Hepatocyte (in vitro differentiated cells): ENCODE data around the gene PABPC1L. TPM values are rescaled to one million over a fixed set of nuclear protein-coding genes. Genes with fewer than 3 reads are reported as not detected.

Experiments used
- DNase-seq: peaks from one replicate; pipeline ENCODE4 v3.0.0-alpha.2; 2016; ENCODE audit warnings: low spot score
- H2AFZ ChIP-seq: fragments of 200-600 bp; sonication (generic); 2 replicates; pipeline ENCODE4 v1.6.0; 2016; ENCODE audit warnings: antibody characterized with exemption, mild to moderate bottlenecking
- H3K27ac ChIP-seq: fragments of 200-600 bp; sonication (generic); 2 replicates; pipeline ENCODE4 v1.5.1; 2016; ENCODE audit warnings: mild to moderate bottlenecking
- H3K27me3 ChIP-seq: fragments of 200-600 bp; sonication (generic); 2 replicates; pipeline ENCODE4 v1.6.1; 2016
- H3K36me3 ChIP-seq: fragments of 200-600 bp; sonication (generic); replicated peaks from 2 replicates; pipeline ENCODE4 v1.5.1; 2016; ENCODE audit warnings: low read depth; ENCODE audit not compliant: insufficient read depth
- H3K4me1 ChIP-seq: fragments of 200-600 bp; sonication (generic); 2 replicates; pipeline ENCODE4 v1.5.1; 2016; ENCODE audit warnings: mild to moderate bottlenecking, moderate library complexity; ENCODE audit not compliant: insufficient read depth
- H3K4me2 ChIP-seq: fragments of 200-600 bp; sonication (generic); 2 replicates; pipeline ENCODE4 v1.6.0; 2016
- H3K4me3 ChIP-seq: fragments of 200-600 bp; sonication (generic); 2 replicates; pipeline ENCODE4 v1.5.1; 2016; ENCODE audit warnings: mild to moderate bottlenecking
- H3K79me2 ChIP-seq: fragments of 200-600 bp; sonication (generic); 2 replicates; pipeline ENCODE4 v1.6.0; 2017; ENCODE audit warnings: mild to moderate bottlenecking
- H3K9me2 ChIP-seq: fragments of 200-600 bp; sonication (generic); replicated peaks from 2 replicates; pipeline ENCODE4 v1.6.0; 2017; ENCODE audit warnings: mild to moderate bottlenecking; ENCODE audit not compliant: insufficient read depth
- H3K9me3 ChIP-seq: fragments of 200-600 bp; sonication (generic); 2 replicates; pipeline ENCODE4 v1.5.1; 2016; ENCODE audit warnings: low read depth, mild to moderate bottlenecking
- H4K20me1 ChIP-seq: fragments of 200-600 bp; sonication (generic); 2 replicates; pipeline ENCODE4 v1.6.0; 2016; ENCODE audit warnings: mild to moderate bottlenecking; ENCODE audit not compliant: insufficient read depth, poor library complexity, severe bottlenecking
- EZH2 ChIP-seq: fragments of 200-600 bp; sonication (generic); IDR thresholded peaks from 2 replicates; pipeline ENCODE4 v1.6.1; 2016; ENCODE audit warnings: antibody characterized with exemption, mild to moderate bottlenecking, borderline replicate concordance
- EZH2phosphoT487 ChIP-seq: fragments of 200-600 bp; sonication (generic); IDR thresholded peaks from one replicate; pipeline ENCODE4 v1.6.1; 2018; ENCODE audit warnings: antibody characterized with exemption, mild to moderate bottlenecking, low read depth, moderate library complexity; ENCODE audit not compliant: unreplicated experiment, severe bottlenecking
- whole genome bisulfite sequencing: methylation state at CpG from one replicate; pipeline ENCODE4 v1.1.6; 2016; ENCODE audit warnings: low lambda C conversion rate; ENCODE audit errors: missing lambda C conversion rate; 5-methylcytosine and 5-hydroxymethylcytosine counted together
- polyA plus RNA-seq: library from polyadenylated mRNA; unstranded; fragments of >200 nt; fragmentation: Nextera tagmentation; extraction: Ambion mirVana; gene quantifications from 2 replicates; pipeline ENCODE4 v1.2.1, GENCODE V29; 2016
- total RNA-seq: library from RNA; depleted of rRNA; stranded (reverse); fragments of >200 nt; gene quantifications from 2 replicates; pipeline ENCODE4 v1.2.3, GENCODE V29; 2014
- TF ChIP-seq, protein P1 (sequence below): fragments of 200-600 bp; sonication (generic); IDR thresholded peaks from 2 replicates; pipeline ENCODE4 v1.5.1; 2016; ENCODE audit warnings: antibody characterized with exemption, mild to moderate bottlenecking; ENCODE audit not compliant: poor library complexity

PABPC1L gene
- total and polyA plus RNA-seq, 2 experiments from 2014 or later: 15.6 to 23.5 TPM

DNA sequence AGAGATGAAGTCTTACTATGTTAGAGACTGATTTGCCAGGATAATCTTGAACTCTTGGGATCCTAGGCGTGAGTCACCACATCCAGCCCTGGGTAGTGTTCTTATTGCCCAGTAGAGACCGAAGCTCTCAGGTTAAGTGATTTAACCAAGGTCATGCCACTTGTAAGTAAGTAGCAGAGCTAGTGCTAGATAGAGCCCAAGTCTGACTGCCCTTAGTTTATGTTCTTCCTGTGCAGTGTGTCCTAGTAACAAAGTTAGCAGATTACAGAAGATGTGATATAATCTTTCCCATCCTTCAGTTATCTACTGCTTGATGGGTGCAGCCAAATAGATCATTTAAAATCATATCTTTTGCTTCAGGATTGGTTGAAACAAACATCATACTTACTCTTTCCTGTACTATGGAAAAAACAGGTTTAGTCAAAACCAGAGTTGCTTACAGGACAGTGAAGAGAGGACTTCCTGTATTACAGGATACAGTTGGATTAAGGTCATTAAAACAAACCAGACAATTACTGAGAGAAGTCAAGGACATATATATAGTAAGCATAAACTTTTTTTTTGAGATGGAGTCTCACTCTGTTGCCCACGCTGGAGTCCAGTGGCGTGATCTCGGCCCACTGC lies 9.5 kb upstream of the PABPC1L start:
- H3K9me2 ChIP-seq: no peaks in the 10 kb centered on the region
- TF ChIP-seq EZH2phosphoT487 (no peak), EZH2 (no peak)
- TF ChIP-seq, protein P1, sequence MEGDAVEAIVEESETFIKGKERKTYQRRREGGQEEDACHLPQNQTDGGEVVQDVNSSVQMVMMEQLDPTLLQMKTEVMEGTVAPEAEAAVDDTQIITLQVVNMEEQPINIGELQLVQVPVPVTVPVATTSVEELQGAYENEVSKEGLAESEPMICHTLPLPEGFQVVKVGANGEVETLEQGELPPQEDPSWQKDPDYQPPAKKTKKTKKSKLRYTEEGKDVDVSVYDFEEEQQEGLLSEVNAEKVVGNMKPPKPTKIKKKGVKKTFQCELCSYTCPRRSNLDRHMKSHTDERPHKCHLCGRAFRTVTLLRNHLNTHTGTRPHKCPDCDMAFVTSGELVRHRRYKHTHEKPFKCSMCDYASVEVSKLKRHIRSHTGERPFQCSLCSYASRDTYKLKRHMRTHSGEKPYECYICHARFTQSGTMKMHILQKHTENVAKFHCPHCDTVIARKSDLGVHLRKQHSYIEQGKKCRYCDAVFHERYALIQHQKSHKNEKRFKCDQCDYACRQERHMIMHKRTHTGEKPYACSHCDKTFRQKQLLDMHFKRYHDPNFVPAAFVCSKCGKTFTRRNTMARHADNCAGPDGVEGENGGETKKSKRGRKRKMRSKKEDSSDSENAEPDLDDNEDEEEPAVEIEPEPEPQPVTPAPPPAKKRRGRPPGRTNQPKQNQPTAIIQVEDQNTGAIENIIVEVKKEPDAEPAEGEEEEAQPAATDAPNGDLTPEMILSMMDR: no peak
- H3K4me2 ChIP-seq: no peak overlapping the region
- H3K36me3 ChIP-seq: no peaks in the 10 kb centered on the region
- H2AFZ ChIP-seq: no peak overlapping the region
- H3K79me2 ChIP-seq: peaks cover 73% of the 10 kb centered on the region
- H3K27me3 ChIP-seq: no peaks in the 10 kb centered on the region
- H3K9me3 ChIP-seq: no peaks in the 10 kb centered on the region
- no peak for DNase-seq
- WGBS: 80% methylated on average over 5 of the region's 5 CpGs
- H3K4me1 ChIP-seq: no peaks in the 10 kb centered on the region
- H3K27ac ChIP-seq: no peak overlapping the region
- no peak overlapping the region for H3K4me3 ChIP-seq
- H4K20me1 ChIP-seq: peaks cover 66% of the 10 kb centered on the region

DNA sequence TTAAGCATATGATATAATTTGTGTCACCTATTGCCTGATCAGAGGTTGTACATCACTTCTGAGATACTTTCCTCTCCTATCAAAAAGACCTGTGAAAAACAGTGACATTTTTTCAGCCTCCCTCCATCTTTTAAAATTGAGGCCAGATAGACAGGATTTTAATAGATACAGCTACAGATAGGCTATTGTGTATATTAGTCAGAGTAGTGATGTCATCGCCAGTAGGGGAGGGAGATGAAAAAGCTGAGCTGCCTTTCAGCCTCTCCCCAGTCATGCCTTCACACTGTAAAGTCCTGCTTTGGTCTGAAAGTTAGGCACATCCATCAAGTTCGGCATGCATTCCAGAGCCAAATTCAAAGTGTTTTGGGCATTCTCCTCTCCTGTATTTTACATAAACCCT lies 7.9 kb upstream of the PABPC1L start:
- TF ChIP-seq EZH2 (no peak), EZH2phosphoT487 (no peak)
- TF ChIP-seq, protein P1: no peak
- Histone ChIP-seq H3K79me2 (peaks cover 56% of the 10 kb centered on the region), H3K36me3 (no peaks in the 10 kb centered on the region), H4K20me1 (peaks cover 50% of the 10 kb centered on the region), H3K27me3 (no peaks in the 10 kb centered on the region), H3K4me1 (no peaks in the 10 kb centered on the region), H2AFZ (no peak overlapping the region), H3K9me2 (no peaks in the 10 kb centered on the region), H3K4me3 (no peak overlapping the region), H3K27ac (no peak overlapping the region), H3K4me2 (no peak overlapping the region), H3K9me3 (no peaks in the 10 kb centered on the region)
- DNase-seq: no peak
- WGBS: 88% methylated on average over 2 of the region's 2 CpGs

DNA sequence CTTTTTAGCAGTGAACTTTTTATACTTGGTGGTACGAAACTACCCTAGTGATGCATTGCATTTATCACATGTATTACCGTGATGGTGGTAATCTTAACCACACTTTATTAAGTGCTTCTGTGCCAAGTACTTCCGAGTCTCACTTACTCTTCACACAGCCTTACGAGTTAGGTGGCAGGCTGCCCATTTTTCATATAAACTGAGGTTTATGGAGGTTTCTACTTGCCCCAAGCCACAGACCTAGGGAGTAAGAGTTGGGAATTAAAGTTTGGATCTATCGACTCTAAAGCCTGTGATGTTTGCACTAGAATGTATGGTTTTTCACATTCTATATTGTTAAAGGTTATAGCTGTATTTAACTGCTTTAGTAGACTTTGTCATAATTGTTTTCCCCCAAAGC lies 5.5 kb upstream of the PABPC1L start:
- H3K9me3 ChIP-seq: no peaks in the 10 kb centered on the region
- TF ChIP-seq, protein P1: no peak
- TF ChIP-seq EZH2 (no peak), EZH2phosphoT487 (no peak)
- no peak for DNase-seq
- WGBS: 90% methylated on average over 5 of the region's 5 CpGs
- H3K27me3 ChIP-seq: no peaks in the 10 kb centered on the region
- no peak overlapping the region for H3K4me2 ChIP-seq
- H3K36me3 ChIP-seq: no peaks in the 10 kb centered on the region
- H4K20me1 ChIP-seq: peaks cover 26% of the 10 kb centered on the region
- H3K4me3 ChIP-seq: no peak overlapping the region
- H3K9me2 ChIP-seq: no peaks in the 10 kb centered on the region
- no peaks in the 10 kb centered on the region for H3K4me1 ChIP-seq
- H3K27ac ChIP-seq: no peak overlapping the region
- peaks cover 32% of the 10 kb centered on the region for H3K79me2 ChIP-seq
- no peak overlapping the region for H2AFZ ChIP-seq
